8988T (cell line): ENCODE measurements around the gene PPP1R13L.
"Not testable (repeated sequence)": the region's sequence is repeated elsewhere in the genome, so short reads cannot be mapped to it uniquely, and the experiment has no call there.

ENCODE experiments used
- DNase-seq: peaks from one replicate; pipeline ENCODE4 v3.0.0; 2011

PPP1R13L gene

DNA sequence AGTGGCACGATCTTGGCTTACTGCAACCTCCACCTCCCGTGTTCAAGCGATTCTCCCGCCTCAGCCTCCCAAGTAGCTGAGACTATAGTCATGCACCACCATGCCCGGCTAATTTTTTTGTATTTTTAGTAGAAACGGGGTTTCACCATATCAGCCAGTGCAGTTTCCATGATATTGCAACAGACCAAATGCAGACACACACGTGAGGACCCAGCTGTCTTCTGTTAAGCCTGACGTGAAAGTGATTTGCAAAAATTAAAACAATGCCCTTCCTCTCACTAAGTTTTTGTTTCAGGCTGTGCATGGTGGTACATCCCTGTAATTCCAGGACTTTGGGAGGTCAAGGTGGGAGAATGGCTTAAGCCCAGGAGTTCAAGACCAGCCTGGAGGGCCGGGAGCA, 26.1 kb upstream of the PPP1R13L start:
- not testable (repeated sequence) for DNase-seq

DNA sequence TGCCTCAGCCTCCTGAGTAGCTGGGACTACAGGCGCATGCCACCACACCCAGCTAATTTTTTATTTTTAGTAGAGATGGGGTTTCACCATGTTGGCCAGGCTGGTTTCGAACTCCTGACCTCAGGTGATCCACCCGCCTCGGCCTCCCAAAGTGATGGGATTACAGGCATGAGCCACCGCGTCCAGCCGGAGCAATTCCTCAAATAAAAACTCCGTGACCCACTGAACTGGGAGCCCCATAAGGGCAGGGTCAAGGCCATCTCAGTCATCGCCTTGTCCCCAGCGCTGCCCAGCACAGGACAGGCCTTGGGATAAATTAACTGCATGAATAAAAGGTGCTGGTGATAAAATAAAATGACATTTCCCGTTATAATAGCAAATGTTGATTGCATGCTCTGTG, 25.0 kb upstream of the PPP1R13L start:
- not testable (repeated sequence) for DNase-seq

DNA sequence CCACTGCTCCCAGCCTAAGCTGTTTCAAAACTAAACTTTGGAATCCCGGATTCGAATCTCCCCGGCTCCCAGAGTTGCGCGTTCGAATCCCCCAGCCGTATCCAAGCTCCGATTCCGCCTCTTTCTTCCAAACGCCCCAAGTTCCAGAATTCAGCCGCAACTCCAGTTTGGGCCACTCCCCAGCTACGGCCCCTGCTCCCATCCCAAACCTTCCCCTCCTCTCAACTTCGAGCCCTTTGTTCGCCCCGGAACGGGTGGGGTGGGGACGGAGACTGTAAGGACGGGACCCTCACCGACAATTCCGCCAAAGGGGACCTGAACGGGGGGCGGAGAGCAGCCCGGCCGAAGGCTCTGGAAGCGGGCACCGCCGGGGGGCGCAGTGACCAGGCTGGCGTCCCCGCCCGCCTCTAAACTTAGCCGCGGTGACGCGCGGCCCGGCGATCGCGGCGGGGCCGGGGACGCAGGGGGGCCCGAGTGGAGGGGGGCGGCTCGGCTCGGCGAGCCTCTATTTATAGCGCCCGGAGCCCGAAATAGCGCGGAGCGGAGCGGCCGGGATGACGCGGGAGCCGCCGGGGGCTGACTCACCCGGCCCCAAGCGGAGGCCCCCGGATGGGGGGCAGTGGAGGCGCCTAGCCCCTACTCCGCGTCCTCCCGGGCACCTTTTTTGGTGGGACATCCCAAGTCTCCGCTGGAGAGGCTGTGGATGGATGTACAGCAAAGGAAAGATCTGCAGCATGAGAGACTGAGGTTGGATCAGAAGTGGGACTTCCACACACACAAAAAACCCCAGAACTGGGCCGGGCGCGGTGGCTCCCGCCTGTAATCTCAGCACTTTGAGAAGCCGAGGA, 23.7 kb upstream of the PPP1R13L start:
- peak; percentile 52 for DNase-seq

DNA sequence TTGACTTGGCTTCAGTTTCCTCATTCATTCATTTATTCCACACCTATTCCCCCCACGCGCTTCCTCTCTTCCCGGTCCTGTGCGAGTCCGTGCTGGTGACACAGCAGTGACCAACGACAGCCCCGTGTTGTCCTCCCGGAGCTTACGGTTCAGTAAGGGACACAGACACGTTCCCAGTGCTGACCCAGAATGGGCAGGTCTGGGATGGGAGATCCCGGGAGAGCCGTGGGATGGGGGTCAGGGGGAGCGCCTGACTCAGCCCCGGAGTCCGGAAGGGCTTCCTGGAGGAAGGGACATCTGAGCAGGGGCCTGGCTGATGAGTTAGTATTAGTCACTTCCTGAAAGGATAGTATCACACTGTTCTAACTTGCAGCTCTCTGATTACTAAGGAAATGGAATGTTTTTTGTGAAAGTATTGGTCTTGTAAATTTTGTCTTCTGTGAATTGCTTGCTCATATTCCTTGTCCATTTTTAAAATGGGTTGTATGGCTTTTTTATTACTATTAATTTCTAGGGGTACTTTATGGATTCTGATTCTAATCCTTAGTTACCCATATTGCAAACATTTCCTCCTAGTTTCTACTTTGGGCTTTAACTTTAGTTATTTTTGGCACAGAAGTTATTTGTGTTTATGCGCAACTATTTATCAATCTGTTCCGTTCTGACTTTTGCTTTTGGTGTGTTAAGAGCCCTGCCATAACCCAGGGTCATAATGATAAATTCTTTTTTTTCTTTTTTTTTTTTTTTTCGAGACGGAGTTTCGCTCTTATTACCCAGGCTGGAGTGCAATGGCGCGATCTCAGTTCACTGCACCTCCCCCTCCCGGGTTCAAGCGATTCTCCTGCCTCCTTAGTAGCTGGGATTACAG, 19.6 kb upstream of the PPP1R13L start:
- peak; percentile 60 for DNase-seq

DNA sequence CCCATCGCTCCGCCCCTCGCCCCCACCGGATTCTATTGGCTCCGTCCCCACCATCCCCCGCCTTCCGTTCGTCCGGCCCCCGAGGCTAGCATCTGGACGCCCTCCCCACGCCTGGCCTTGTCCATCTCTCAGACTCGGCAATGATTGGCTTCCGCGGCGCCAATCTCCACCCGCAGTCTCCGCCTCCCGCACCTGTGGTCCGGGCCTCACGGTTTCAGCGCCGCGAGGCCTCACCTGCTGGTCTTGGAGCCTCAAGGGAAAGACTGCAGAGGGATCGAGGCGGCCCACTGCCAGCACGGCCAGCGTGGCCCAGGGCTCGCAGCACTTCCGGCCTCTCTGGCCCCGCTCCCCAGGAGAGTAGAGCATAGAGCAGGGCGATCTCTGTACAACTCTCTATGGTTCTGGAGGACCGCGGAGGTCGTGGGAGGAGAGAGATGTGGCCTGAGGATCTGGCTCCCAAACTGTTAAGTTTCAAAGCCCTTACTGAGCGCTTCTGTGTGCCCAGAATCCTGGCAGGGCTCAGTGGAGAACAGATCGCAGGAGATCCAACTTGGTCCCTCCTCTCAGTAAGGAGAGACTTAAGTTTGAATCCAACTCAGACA, 18.8 kb upstream of the PPP1R13L start, which contains the start of gene ERCC1:
TSS of gene ERCC1 (minus strand) at position 329 of the 602 bp plus-strand sequence. CDS start 543 bp downstream, outside the sequence.
- peak; percentile 72 for DNase-seq

DNA sequence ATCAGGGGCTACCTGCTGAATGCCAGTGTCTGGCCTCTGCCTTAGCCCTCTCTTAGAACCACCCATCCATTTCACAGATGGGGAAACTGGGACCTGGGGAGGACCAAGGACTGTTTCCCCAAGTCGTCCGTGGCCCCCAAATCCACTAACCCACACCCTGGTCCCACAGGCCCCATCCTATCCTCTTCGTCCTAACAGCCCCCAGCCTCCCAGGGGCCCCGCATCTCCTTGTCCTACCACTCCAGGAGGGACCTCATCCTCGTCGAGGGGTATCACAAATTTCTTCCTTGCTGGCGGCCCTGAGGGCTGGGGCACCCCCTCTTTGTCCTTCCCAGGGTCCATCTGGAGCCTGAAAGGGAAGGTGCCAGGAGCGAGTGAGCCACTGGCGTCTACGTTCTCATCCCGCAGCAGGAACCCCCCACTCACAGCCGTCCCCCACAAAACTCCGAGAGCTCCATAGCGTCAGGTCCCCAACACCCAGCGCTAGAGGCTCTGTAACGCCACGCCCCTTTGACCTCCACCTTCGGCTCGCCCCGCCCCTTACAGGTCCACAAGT, 18.2 kb upstream of the PPP1R13L start:
- no peak for DNase-seq

DNA sequence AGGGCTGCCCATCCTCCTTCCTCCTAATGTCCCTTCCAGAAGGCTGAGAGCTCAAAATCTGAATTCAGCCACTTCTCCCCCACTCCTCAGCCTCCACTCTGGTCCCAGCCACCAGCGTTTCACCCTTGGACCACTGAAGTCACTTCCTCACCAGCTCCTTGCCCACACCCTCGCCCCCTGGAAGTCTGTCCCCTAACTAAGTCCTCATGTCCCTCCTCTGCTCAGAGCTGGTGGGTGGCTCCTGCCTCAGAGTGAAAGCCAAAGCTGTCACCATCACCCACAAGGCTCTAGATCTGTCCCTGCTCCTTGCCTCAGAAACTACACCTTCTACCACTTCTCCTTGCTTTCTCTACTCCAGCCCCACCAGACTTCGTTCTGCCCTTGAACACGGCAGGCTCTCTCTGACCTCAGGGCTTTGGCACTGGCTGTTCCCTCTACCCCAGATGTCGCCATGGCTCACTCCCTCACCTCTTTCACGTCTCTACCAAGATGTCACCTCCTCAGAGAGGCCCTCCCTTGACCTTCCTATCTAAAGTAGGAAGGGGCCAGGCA, 17.2 kb upstream of the PPP1R13L start:
- no peak for DNase-seq

DNA sequence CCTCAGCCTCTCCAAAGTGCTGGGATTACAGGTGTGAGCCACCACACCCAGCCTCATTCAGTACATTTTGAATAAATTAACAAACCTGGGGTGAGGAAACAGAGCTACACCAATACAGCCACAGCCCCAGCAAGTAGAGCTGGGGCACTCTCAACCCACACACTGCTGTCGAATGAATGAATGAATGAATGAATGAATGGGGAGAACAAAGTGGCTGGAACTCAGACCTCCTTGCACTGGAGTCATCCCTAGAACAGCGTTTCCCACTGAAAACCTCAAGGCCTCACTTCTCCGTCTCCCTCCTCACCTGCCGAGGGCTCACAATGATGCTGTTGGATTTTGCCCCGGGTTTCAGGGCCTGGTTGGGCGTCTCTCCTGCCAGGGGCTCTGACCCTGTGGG, 16.0 kb upstream of the PPP1R13L start:
- DNase-seq: no peak

DNA sequence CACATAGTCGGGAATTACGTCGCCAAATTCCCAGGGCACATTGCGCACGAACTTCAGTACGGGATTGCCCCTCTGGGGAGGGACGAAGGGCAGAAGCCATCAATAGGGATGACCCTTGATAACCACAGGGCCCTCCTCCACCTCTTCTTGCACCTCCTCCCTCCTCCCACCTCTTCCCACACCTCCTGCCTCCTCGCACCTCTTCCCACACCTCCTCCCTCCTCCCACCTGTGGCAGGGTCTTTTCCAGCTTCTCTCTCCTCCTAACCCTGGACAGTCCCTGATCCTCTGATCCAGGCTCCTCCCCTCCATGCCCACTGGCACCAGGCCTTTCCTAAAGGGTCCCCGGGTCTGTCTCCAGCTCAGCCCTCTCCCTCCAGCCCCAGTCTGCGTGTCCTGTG, 15.5 kb upstream of the PPP1R13L start:
- DNase-seq: no peak

DNA sequence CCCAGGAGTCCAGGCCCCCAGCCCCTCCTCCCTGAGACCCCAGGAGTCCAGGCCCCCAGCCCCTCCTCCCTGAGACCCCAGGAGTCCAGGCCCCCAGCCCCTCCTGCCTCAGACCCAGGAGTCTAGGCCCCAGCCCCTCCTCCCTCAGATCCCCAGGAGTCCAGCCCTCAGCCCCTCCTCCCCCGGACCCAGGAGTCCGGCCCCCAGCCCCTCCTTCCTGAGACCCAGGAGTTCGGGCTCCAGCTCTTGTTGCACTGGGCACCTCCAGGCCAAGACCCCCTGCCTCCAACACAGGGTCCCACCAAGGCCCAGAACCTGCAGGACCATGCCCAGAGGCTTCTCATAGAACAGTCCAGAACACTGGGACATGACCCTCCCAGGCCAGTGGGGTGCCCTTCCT, 15.0 kb upstream of the PPP1R13L start:
- no peak for DNase-seq

DNA sequence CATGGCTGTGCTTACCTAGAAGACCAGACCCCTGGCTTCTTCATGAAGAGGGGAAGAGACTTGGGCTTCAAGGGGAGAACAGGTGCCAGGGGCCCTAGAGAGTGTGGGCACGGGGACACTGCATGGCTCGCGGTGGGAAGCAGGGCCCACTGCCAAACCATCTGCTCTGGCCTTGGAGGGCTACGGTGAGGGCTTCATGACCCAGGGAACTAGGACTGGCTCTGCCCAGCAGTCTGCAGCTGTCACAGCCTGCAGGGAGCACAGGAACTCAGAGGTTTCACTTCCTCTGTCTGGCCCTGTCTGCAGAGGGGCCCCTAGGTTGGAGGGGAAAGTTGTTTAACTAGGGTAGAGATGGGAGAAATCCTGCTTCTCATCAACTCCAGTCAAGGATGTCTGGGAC, 14.5 kb upstream of the PPP1R13L start:
- no peak for DNase-seq

DNA sequence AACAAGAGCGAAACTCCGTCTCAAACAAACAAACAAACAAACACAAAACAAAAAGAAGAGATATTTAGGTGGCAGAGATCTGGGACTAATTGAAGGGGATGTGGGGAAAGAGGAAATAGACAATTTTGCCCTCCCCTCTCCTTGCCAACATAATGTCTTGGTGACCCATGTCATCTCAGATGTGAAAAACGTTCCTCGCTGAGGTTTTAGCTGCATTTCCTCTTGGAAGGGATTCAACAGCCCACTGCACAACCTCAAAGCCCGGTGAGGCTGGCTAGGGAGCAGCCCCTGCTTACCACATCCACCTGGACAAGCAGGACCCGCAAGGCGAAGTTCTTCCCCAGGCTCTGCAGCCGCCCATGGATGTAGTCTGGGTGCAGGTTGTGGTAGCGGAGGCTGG, 13.9 kb upstream of the PPP1R13L start:
- no peak for DNase-seq

DNA sequence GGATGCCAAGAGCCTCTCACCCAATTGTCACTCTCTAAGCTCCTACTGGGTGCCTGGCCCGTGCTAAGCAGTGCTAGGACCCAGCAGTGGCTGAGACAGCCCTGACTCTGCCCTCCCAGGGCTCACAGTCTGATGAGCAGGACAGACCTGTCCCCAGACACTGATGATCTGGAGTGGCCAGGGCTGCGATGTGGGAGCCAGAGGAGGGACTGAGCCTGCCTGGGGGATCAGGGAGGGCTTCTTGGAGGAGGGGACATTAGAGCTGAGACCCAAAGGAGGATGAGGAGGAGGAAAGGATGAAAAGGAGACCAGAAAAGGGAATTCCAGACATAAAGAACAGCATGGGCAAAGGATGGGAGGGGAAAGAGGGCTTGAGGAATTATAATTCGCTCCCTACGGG, 12.3 kb upstream of the PPP1R13L start:
- no peak for DNase-seq

DNA sequence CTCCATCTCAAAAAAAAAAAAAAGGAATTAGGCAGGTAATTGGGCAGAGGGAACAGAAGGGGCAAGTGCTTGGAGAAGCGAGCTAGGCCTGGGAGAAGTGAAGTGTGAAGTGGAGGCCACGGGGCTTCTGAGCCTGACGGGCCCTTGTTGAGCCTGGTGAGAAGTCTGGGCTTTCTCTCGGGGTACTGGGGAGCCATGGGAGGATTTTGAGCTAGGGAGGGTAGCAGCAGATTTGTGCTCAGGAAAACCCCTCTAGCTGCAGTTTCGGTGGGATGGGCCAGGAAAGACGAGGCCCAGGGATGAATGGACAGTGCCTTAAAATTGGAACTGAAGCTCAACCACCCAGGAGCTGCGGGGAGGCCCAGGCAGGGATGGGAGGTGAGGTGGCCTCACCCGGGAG, 9.6 kb upstream of the PPP1R13L start:
- no peak for DNase-seq

DNA sequence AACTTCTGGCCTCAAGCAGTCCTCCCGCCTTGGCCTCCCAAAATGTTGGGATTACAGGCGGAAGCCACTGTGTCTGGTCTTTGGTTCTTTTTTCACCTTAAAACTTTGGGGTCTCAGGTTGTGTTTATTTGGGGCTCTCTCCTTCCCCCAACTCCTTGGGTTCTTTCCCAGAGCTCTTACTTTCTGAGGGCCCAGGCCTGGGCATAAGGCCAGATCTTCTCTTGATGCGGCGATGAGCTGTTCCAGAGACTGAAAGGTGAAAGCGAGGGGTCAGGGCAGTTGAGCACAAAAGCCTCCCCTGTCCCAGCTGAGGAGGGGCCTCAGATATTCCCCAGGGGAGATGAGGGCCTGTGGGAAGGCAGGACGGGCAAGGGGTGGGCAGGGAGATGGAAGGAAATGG, 8.6 kb upstream of the PPP1R13L start:
- no peak for DNase-seq

DNA sequence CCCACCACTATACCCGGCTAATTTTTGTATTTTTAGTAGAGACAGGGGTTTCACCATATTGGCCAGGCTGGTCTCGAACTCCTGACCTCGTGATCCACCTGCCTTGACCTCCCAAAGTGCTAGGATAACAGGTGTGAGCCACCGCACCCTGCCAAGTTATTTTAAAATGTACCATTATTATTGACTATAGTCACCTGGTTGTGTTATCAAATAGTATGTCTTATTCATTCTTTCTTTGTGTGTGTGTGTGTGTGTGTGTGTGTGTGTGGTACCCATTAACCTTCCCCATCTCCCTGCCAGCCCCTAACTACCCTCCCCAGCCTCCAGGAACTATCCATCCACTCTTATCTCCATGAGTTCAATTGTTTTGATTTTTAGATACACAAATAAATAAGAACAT, 5.5 kb upstream of the PPP1R13L start:
- not testable (repeated sequence) for DNase-seq

DNA sequence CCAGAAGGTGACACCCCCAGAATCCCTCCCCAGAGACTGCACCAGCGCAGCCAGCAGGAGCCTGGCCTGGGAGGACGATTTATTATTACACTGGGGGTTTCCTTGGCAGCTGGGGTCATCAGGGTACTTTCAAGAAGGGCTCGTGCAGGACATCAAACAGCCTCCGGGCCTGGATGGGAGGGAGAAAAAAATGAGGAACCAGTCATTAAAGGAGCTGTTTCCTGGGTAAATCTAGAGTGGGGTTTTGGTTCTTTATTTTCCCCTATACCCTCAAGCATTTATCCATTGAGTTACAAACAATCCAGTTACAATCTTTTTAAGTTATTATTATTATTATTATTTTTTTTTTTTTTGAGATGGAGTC, 4.7 kb upstream of the PPP1R13L start:
- DNase-seq: no peak

DNA sequence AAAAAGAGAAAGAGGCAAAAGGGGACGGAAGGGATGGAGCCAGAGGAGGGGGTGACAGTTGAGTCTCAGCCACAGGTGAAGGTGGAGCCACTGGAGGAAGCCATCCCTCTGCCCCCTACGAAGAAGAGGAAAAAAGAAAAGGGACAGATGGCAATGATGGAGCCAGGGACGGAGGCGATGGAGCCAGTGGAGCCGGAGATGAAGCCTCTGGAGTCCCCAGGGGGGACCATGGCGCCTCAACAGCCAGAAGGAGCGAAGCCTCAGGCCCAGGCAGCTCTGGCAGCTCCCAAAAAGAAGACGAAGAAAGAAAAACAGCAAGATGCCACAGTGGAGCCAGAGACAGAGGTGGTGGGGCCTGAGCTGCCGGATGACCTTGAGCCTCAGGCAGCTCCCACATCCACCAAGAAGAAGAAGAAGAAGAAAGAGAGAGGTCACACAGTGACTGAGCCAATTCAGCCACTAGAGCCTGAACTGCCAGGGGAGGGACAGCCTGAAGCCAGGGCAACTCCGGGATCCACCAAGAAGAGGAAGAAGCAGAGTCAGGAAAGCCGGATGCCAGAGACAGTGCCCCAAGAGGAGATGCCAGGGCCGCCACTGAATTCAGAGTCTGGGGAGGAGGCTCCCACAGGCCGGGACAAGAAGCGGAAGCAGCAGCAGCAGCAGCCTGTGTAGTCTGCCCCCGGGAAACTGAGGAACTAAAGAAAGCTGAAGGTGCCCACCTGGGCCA, 4.1 kb upstream of the PPP1R13L start:
- DNase-seq: no peak

DNA sequence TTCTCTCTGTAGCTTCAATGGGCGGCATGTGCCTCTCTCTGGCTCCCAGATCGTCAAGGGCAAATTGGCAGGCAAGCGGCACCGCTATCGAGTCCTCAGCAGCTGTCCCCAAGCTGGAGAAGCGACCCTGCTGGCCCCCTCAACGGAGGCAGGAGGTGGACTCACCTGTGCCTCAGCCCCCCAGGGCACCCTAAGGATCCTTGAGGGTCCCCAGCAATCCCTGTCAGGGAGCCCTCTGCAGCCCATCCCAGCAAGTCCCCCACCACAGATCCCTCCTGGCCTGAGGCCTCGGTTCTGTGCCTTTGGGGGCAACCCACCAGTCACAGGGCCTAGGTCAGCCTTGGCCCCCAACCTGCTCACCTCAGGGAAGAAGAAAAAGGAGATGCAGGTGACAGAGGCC, 3.3 kb upstream of the PPP1R13L start:
- no peak for DNase-seq

DNA sequence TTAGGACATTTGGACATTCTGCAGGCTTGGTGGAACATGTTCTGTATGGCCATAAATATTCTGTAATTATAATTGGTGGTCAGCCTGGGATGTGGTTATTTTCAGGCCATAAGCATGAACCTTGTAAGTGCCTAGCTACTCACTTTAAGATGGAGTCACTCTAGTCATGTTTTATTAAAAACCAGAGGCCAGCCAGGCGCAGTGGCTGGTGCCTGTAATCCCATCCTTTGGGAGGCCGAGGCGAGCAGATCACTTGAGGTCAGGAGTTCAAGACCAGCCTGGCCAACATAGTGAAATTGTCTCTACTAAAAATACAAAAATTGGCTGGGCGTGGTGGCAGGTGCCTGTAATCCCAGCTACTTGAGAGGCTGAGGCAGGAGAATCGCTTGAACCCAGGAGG, 2.7 kb upstream of the PPP1R13L start:
- DNase-seq: not testable (repeated sequence)

DNA sequence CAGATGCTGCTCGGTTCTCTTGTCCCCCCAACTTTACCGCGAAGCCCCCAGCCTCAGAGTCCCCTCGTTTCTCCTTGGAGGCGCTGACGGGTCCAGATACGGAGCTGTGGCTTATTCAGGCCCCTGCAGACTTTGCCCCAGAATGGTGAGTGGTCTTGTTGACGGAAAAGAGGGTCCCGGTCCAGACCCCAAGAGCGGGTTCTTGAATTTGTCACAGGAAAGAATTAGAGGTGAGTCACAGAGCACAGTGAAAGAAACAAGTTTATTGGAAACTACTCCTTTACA, 2.2 kb upstream of the PPP1R13L start:
- no peak for DNase-seq
